Measurements from ENCODE around the gene TBC1D2B.
A peak's percentile ranks its signal among the peaks of the same experiment; 100 is the strongest.

The TBC1D2B gene

DNA sequence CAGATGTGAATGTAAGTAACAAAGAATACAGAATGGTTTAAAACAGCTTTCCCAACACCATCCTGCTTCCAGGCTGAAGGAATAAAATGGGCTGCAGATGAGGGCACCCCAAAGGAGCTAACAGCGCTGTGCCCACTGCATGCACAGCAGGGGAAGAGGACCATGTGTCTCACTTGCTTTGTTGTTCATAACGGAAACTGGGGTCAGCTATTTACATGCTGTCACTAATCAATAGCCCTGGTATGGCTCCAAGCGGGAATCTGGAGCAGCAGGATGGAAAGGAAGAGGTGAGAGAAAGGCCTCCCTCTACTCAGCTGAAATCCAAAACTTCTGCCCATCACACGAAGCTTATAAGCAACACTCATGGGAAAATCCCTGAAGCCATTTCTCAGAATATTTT, 67.4 kb downstream of the TBC1D2B start:
- TF ChIP-seq, protein P1, sequence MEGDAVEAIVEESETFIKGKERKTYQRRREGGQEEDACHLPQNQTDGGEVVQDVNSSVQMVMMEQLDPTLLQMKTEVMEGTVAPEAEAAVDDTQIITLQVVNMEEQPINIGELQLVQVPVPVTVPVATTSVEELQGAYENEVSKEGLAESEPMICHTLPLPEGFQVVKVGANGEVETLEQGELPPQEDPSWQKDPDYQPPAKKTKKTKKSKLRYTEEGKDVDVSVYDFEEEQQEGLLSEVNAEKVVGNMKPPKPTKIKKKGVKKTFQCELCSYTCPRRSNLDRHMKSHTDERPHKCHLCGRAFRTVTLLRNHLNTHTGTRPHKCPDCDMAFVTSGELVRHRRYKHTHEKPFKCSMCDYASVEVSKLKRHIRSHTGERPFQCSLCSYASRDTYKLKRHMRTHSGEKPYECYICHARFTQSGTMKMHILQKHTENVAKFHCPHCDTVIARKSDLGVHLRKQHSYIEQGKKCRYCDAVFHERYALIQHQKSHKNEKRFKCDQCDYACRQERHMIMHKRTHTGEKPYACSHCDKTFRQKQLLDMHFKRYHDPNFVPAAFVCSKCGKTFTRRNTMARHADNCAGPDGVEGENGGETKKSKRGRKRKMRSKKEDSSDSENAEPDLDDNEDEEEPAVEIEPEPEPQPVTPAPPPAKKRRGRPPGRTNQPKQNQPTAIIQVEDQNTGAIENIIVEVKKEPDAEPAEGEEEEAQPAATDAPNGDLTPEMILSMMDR (conservative IDR thresholded peaks at IDR 0.05; ENCODE audit: low read depth, low read length): no peak
- no peak for DNase-seq (ENCODE audit: low read depth)
- H3K4me3 ChIP-seq (ENCODE audit: low read depth, low read length): no peak overlapping the region

DNA sequence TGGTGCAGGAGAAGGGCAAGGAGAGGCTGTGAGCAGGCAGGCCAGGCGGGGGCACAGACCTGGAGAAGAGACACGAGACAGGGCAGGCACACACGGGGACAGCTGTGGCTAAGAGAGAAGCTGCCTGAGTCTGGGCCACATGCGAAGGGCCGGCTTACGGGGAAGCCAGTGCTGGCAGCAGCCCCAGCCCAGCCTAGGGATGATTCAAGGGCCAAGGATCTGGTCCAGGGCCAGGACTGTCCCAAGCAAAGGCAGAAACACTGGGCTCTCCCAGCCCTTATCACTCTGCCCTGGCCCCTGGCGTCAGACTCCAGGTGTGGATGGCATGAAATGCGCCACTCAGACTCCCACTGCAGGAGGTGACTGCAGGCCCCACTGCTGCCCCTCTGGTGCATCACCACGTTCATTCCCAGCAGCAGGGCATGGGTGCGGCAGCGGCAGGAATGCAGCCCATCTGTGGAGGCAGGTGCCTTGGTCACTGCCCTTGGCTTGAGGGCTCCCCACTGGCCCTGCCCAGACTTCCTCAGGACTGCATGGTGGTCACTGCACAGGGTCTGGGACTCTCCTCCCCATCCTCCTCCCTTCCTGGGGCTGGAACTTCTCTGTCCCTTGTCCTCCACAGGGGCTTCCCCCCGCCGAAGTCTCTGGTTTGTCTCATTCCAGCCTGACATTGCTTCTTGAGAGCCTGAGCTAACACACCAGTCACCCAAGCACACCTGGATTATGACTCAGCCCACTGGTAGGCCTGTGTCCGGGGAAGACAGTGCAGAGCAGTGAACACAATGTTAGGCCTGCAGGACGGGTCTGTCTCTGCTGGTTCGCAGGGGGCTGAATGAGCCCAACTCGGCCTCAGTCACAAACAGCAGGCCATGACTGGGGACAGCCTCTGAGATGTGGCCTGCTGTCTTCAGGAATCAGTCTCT, 69.3 kb downstream of the TBC1D2B start:
- H3K4me3 ChIP-seq (ENCODE audit: low read depth, low read length): no peak overlapping the region
- TF ChIP-seq, protein P1 (conservative IDR thresholded peaks at IDR 0.05; ENCODE audit: low read depth, low read length): no peak
- DNase-seq (ENCODE audit: low read depth): peak; percentile 77

DNA sequence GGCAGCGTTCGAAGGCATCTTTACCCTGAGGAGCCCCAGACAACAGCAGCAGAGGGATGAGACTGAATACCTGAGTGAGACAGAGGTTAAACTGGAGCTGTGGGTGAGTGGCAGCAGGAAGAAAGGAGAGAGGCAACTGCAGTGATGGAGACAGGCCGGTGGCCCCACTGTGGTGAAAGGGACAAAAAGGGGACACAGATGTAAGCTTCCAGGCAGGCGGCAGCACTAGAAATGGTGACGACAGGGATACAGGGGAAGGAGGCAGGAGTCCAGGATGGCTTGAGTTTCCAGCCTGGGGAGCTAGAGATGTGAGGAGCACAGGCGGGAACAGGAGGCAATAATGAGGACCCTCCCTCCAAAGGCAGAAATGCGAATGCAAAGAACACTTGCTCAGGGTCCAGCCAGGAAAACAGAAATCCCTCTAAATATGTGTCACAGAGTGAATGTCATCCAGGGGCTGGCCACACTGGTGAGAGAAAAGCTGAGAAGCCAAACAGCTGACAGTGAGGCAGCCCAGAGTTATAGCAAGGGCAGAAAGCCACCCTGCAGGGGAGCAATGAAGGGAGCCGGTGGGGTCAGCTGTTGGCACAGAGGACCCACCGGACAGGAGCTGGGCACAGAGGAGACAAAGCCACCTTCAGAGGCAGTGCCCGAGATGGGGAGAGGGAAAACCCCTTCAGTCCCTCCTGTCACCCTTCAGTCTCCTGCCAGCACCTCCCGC, 70.1 kb downstream of the TBC1D2B start:
- DNase-seq (ENCODE audit: low read depth): no peak
- TF ChIP-seq, protein P1 (conservative IDR thresholded peaks at IDR 0.05; ENCODE audit: low read depth, low read length): no peak
- H3K4me3 ChIP-seq (ENCODE audit: low read depth, low read length): no peak overlapping the region

DNA sequence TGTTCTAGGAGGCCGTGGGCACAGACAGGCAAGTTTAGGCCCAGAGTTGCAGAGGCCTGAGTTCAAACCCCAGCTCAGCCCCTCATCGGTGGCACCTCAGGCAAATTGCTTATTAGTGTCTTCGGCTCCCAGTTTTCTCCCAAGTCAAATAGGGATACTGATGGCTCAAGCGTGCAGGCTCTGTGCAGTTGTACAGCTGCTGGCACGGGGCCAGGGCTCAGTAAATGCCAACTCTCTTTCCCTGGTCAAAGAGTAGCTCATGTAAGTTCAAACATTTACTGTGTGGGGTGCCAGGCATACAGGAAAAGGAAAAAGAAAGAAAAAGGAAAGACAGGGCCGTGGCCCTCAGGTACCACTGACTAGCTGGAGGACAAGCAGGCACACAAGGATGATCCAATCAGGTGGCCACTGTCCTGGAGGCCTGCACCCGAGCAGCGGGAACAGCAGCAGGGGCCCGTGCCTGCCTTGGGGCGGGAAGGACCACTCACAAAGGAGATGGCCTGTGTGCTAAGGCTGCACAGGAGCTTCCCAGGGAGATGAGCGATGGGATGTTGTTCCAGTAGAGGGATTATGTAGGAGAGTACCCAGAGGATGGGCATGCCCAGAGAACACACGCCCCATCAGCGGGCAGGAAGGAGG, 70.8 kb downstream of the TBC1D2B start:
- H3K4me3 ChIP-seq (ENCODE audit: low read depth, low read length): no peak overlapping the region
- DNase-seq (ENCODE audit: low read depth): no peak
- TF ChIP-seq, protein P1 (conservative IDR thresholded peaks at IDR 0.05; ENCODE audit: low read depth, low read length): no peak

DNA sequence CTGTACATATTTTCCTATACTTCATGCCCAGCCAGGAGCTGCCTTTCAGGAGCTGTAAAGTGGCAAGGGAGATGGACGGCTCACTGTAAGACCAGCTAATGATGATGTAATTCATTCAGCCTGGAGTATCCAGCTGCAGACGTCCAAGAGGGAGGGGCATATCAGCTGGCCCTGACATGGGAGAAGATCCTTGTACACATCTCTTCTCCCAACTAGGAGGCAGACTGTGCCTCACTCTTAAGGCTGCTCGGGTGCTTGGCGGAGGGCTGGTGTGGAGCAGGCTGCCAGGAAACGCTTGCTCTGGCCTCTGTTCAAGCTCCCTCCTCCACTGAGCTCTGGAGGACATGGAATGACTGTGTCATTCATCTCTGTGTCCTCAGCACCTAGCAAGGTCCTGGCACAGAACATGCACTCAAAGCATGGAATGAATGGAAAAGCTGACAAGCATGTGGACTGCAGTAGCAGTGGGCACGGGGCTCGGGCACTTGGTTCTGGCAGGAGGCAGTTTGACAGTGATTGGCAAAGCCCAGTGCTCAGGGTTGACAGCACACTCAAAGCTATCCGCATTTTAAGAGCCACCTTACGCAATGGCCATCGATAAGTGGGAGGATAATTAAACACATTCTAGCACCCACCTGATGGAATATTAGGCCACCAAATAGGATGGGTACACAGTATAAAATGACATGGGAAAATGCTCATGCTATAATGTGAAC, 72.4 kb downstream of the TBC1D2B start:
- TF ChIP-seq, protein P1 (conservative IDR thresholded peaks at IDR 0.05; ENCODE audit: low read depth, low read length): peak; percentile 50
- DNase-seq (ENCODE audit: low read depth): peak; percentile 92
- H3K4me3 ChIP-seq (ENCODE audit: low read depth, low read length): no peak overlapping the region

DNA sequence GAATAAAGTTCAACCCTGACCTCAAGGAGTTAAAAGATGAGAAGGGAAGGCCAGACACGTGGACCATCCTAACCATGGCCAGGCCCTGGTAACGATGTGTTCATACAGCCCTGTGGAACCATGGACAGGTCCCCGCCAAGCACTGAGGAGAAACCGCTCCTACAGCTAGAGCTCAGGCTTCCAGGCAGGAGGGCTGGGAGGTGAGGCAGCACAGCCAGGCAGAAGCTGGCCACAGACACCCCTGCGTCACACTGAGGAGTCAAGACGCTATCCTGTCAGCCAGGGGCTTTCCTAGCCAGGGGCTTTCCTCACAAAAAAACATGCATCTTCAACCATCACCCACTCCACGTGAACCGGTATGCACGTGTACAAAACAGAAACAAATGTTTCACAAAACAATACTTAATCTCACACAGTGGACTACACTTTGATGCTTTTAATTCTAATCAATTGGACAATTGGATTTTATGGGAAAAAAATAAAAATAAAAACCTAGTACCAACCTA, 73.2 kb downstream of the TBC1D2B start:
- no peak for DNase-seq (ENCODE audit: low read depth)
- TF ChIP-seq, protein P1 (conservative IDR thresholded peaks at IDR 0.05; ENCODE audit: low read depth, low read length): no peak

More for the DNA sequence above, 73.2 kb downstream of the TBC1D2B start:
- H3K4me3 ChIP-seq (ENCODE audit: low read depth, low read length): no peak overlapping the region

All from choroid plexus epithelial cell (primary cell).